HEK293 (cell line): ENCODE results near the gene ZNF862.
A peak's percentile ranks its signal among the peaks of the same experiment; 100 is the strongest.

Source experiments
- INSM2 ChIP-seq: fragments of 450-650 bp; formaldehyde crosslinking; IDR thresholded peaks from 2 replicates; pipeline ENCODE4 v1.5.1; 2016; ENCODE audit warnings: missing biosample characterization, missing genetic modification characterization
- KLF9 ChIP-seq: fragments of 450-650 bp; formaldehyde crosslinking; IDR thresholded peaks from 2 replicates; pipeline ENCODE4 v1.5.1; 2016; ENCODE audit warnings: missing biosample characterization, missing genetic modification characterization, low read depth
- PBX3 ChIP-seq: sonication (generic); formaldehyde crosslinking; IDR thresholded peaks from 2 replicates; pipeline ENCODE4 v1.8.1; 2022; ENCODE audit warnings: mild to moderate bottlenecking, moderate library complexity, missing genetic modification reagents
- REPIN1 ChIP-seq: fragments of 450-650 bp; formaldehyde crosslinking; IDR thresholded peaks from 2 replicates; pipeline ENCODE4 v1.5.1; 2017; ENCODE audit warnings: missing biosample characterization, missing genetic modification characterization, low read depth
- ZBTB26 ChIP-seq: fragments of 450-650 bp; formaldehyde crosslinking; optimal IDR thresholded peaks from 2 replicates; pipeline ENCODE3; 2016; ENCODE audit warnings: missing biosample characterization, mild to moderate bottlenecking, missing genetic modification characterization
- ZBTB7A ChIP-seq: fragments of 450-650 bp; formaldehyde crosslinking; IDR thresholded peaks from 2 replicates; pipeline ENCODE4 v1.5.1; 2016; ENCODE audit warnings: low read depth, missing biosample characterization, missing genetic modification characterization
- ZFP69B ChIP-seq: fragments of 450-650 bp; formaldehyde crosslinking; IDR thresholded peaks from 2 replicates; pipeline ENCODE4 v1.5.1; 2016; ENCODE audit warnings: missing biosample characterization, missing genetic modification characterization
- ZNF140 ChIP-seq: fragments of 450-650 bp; formaldehyde crosslinking; IDR thresholded peaks from 2 replicates; pipeline ENCODE4 v1.5.1; 2016; ENCODE audit warnings: missing biosample characterization, missing genetic modification characterization
- ZNF18 ChIP-seq: fragments of 450-650 bp; formaldehyde crosslinking; IDR thresholded peaks from 2 replicates; pipeline ENCODE4 v1.5.1; 2016; ENCODE audit warnings: missing biosample characterization, missing genetic modification characterization
- ZNF223 ChIP-seq: fragments of 450-650 bp; formaldehyde crosslinking; IDR thresholded peaks from 2 replicates; pipeline ENCODE4 v1.5.1; 2016; ENCODE audit warnings: missing biosample characterization, missing genetic modification characterization
- ZNF280C ChIP-seq: fragments of 450-650 bp; formaldehyde crosslinking; IDR thresholded peaks from 2 replicates; pipeline ENCODE4 v1.5.1; 2016; ENCODE audit warnings: missing biosample characterization, missing genetic modification characterization
- ZNF354C ChIP-seq: fragments of 450-650 bp; formaldehyde crosslinking; IDR thresholded peaks from 2 replicates; pipeline ENCODE4 v1.5.1; 2016; ENCODE audit warnings: missing biosample characterization, missing genetic modification characterization, low read depth, borderline replicate concordance
- ZNF366 ChIP-seq: fragments of 450-650 bp; formaldehyde crosslinking; conservative IDR thresholded peaks from 2 replicates; pipeline ENCODE4 v1.5.1; 2016; ENCODE audit warnings: missing biosample characterization, missing genetic modification characterization
- ZNF37A ChIP-seq: fragments of 450-650 bp; IDR thresholded peaks from 2 replicates; pipeline ENCODE4 v1.5.1; 2018; ENCODE audit warnings: missing biosample characterization, missing genetic modification characterization
- ZNF394 ChIP-seq: fragments of 450-650 bp; formaldehyde crosslinking; IDR thresholded peaks from 2 replicates; pipeline ENCODE4 v1.5.1; 2016; ENCODE audit warnings: missing biosample characterization, missing genetic modification characterization, mild to moderate bottlenecking, moderate library complexity, borderline replicate concordance
- ZNF433 ChIP-seq: fragments of 450-650 bp; formaldehyde crosslinking; IDR thresholded peaks from 2 replicates; pipeline ENCODE4 v1.5.1; 2016; ENCODE audit warnings: missing biosample characterization, missing genetic modification characterization, low read depth
- ZNF513 ChIP-seq: fragments of 450-650 bp; IDR thresholded peaks from 2 replicates; pipeline ENCODE4 v1.5.1; 2018; ENCODE audit warnings: missing biosample characterization, missing genetic modification characterization
- ZNF518A ChIP-seq: fragments of 450-650 bp; formaldehyde crosslinking; conservative IDR thresholded peaks from 2 replicates; pipeline ENCODE4 v1.5.1; 2016; ENCODE audit warnings: low read depth, missing biosample characterization, missing genetic modification characterization
- ZNF660 ChIP-seq: fragments of 450-650 bp; IDR thresholded peaks from 2 replicates; pipeline ENCODE4 v1.5.1; 2018; ENCODE audit warnings: missing biosample characterization, mild to moderate bottlenecking, missing genetic modification characterization
- ZNF664 ChIP-seq: fragments of 450-650 bp; formaldehyde crosslinking; IDR thresholded peaks from 2 replicates; pipeline ENCODE4 v1.5.1; 2016; ENCODE audit warnings: missing biosample characterization, missing genetic modification characterization
- ZSCAN4 ChIP-seq: fragments of 450-650 bp; formaldehyde crosslinking; IDR thresholded peaks from 2 replicates; pipeline ENCODE4 v1.5.1; 2017; ENCODE audit warnings: missing biosample characterization, missing genetic modification characterization

The ZNF862 gene

GRCh38 chr7:149873074-149873969 lies 35.1 kb downstream of the ZNF862 start, which contains the start of gene ATP6V0E2 (continued):
- TF ChIP-seq ZNF518A (tag by site-specific recombination) (no peak), ZNF366 (no peak; the same call in 1 of the 2 replicates), ZSCAN4 (no peak), ZNF280C (no peak), ZBTB26 (tag by site-specific recombination) (no peak), PBX3 (no peak), ZNF660 (tag by site-specific recombination) (peak; percentile 81; the same call in 1 of the 2 replicates), ZNF140 (tag by site-specific recombination) (no peak), KLF9 (tag by site-specific recombination) (0 out of 2 replicates have a peak, but pooled peaks have one; percentile 41), ZBTB7A (tag by site-specific recombination) (peak; percentile 31; the same call in 1 of the 2 replicates), ZNF37A (no peak), ZFP69B (tag by site-specific recombination) (0 out of 2 replicates have a peak, but pooled peaks have one; percentile 42), REPIN1 (tag by site-specific recombination) (no peak), INSM2 (tag by site-specific recombination) (0 out of 2 replicates have a peak, but pooled peaks have one; percentile 19), ZNF664 (tag by site-specific recombination) (0 out of 2 replicates have a peak, but pooled peaks have one; percentile 21), ZNF433 (tag by site-specific recombination) (no peak), ZNF513 (0 out of 2 replicates have a peak, but pooled peaks have one; percentile 17), ZNF394 (tag by site-specific recombination) (peak; percentile 23; the same call in 1 of the 2 replicates), ZNF354C (no peak), ZNF223 (tag by site-specific recombination) (no peak), ZNF18 (tag by site-specific recombination) (no peak)
